Inferior parietal cortex (tissue), 1 donor: ENCODE data around the gene MATR3.

Experiments
- DNase-seq: peaks from one replicate; pipeline ENCODE4 v3.0.0-alpha.2; 2016; ENCODE audit errors: extremely low spot score

Gene MATR3

GRCh38 chr5:139272471-139273321 lies 20.8 kb upstream of the MATR3 start:
- DNase-seq = no peak

- DNase-seq = no peak
Measured at GRCh38 chr5:139273322-139273571, 20.3 kb upstream of the MATR3 start.

GRCh38 chr5:139273572-139274289 lies 19.8 kb upstream of the MATR3 start:
- DNase-seq = peak; percentile 83

GRCh38 chr5:139275536-139275935 lies 18.0 kb upstream of the MATR3 start:
- DNase-seq = no peak

GRCh38 chr5:139275956-139276355 lies 17.6 kb upstream of the MATR3 start:
- DNase-seq = no peak

- no peak for DNase-seq
Measured at GRCh38 chr5:139276426-139276825, 17.1 kb upstream of the MATR3 start.

GRCh38 chr5:139277171-139277570 lies 16.4 kb upstream of the MATR3 start:
- DNase-seq = no peak

GRCh38 chr5:139278540-139279274 lies 14.8 kb upstream of the MATR3 start:
- DNase-seq = no peak

GRCh38 chr5:139282197-139282557 lies 11.4 kb upstream of the MATR3 start:
- no peak for DNase-seq

- DNase-seq = no peak
Measured at GRCh38 chr5:139283252-139284166, 10.0 kb upstream of the MATR3 start.

- DNase-seq = no peak
Measured at GRCh38 chr5:139284295-139284694, 9.2 kb upstream of the MATR3 start.

GRCh38 chr5:139285651-139286392 lies 7.7 kb upstream of the MATR3 start:
- no peak for DNase-seq

GRCh38 chr5:139287890-139288635 lies 5.5 kb upstream of the MATR3 start:
- no peak for DNase-seq

GRCh38 chr5:139291051-139291450 lies 2.5 kb upstream of the MATR3 start:
- no peak for DNase-seq

GRCh38 chr5:139293202-139293506 lies 386 bp upstream of the MATR3 start:
- DNase-seq = no peak

GRCh38 chr5:139294374-139295165 lies 1.0 kb downstream of the MATR3 start:
- peak; percentile 75 for DNase-seq

GRCh38 chr5:139295346-139296057 lies 2.0 kb downstream of the MATR3 start:
- no peak for DNase-seq

GRCh38 chr5:139296198-139296597 lies 2.7 kb downstream of the MATR3 start:
- DNase-seq = no peak

GRCh38 chr5:139296862-139297326 lies 3.4 kb downstream of the MATR3 start:
- no peak for DNase-seq
